Tibial nerve (tissue), 3 donors: ENCODE data around the gene MOGAT1.

ENCODE experiments used
- POLR2A ChIP-seq, 2 donors: fragments of 450-650 bp; IDR thresholded peaks; one replicate each; pipeline ENCODE4 v1.6.1; 2017; ENCODE audit warnings: antibody characterized with exemption in 2 of 2, mild to moderate bottlenecking in 2 of 2, moderate library complexity in 2 of 2
- TF ChIP-seq, protein P1 (sequence below), 5 experiments: fragments of 200-600 bp in 3 of 5; fragments of 450-650 bp in 2 of 5; sonication (generic) in 3 of 5; IDR thresholded peaks; one replicate each; pipeline ENCODE4 v1.5.1; 2016 to 2019; ENCODE audit warnings: antibody characterized with exemption in 5 of 5, mild to moderate bottlenecking in 3 of 5, moderate library complexity in 2 of 5

DNA sequence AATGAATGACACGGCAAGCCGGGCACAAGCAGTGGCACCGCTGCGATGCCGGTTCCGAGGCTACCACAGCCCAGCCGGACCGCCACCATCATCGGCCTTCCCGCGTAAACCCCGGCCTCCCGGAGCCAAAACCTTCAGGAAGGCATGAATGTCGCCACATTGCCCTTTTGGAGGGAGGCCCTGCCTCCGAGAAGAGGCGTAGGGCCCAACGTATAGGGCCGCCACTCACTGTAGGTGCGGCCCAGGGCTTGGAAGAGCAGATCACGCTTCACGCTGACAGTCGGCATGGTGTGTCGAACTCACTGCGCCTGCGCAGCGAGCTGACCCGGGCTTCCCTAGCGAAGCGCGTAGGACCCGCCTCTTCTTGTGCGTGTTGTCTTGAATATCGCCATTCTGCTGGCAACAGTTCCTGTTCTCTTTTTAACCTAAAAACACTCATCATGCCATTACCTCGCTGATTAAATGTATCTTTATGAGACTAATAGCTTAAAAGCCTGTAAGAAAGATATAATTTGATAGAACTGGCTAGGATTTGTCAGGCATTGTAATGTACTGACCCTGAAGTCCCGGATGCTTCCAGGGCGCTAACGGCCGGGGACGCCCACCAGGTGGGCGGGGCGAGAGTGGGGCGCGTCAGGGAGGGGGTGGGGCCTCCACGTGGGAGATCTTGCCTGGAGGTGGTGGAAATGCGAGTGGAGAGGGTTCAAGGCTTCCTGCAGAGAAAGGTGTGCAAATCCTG lies 15.5 kb upstream of the MOGAT1 start, which contains the start of gene FARSB:
- TF ChIP-seq, protein P1, sequence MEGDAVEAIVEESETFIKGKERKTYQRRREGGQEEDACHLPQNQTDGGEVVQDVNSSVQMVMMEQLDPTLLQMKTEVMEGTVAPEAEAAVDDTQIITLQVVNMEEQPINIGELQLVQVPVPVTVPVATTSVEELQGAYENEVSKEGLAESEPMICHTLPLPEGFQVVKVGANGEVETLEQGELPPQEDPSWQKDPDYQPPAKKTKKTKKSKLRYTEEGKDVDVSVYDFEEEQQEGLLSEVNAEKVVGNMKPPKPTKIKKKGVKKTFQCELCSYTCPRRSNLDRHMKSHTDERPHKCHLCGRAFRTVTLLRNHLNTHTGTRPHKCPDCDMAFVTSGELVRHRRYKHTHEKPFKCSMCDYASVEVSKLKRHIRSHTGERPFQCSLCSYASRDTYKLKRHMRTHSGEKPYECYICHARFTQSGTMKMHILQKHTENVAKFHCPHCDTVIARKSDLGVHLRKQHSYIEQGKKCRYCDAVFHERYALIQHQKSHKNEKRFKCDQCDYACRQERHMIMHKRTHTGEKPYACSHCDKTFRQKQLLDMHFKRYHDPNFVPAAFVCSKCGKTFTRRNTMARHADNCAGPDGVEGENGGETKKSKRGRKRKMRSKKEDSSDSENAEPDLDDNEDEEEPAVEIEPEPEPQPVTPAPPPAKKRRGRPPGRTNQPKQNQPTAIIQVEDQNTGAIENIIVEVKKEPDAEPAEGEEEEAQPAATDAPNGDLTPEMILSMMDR (IDR thresholded peaks at IDR 0.05): peak in 1 of 5 experiments; percentile 40
- TF ChIP-seq POLR2A (IDR thresholded peaks at IDR 0.05): no peak
